ENCODE data around the gene SST.

- TF ChIP-seq POLR2A (IDR thresholded peaks at IDR 0.05), result no peak
- TF ChIP-seq, protein P1, sequence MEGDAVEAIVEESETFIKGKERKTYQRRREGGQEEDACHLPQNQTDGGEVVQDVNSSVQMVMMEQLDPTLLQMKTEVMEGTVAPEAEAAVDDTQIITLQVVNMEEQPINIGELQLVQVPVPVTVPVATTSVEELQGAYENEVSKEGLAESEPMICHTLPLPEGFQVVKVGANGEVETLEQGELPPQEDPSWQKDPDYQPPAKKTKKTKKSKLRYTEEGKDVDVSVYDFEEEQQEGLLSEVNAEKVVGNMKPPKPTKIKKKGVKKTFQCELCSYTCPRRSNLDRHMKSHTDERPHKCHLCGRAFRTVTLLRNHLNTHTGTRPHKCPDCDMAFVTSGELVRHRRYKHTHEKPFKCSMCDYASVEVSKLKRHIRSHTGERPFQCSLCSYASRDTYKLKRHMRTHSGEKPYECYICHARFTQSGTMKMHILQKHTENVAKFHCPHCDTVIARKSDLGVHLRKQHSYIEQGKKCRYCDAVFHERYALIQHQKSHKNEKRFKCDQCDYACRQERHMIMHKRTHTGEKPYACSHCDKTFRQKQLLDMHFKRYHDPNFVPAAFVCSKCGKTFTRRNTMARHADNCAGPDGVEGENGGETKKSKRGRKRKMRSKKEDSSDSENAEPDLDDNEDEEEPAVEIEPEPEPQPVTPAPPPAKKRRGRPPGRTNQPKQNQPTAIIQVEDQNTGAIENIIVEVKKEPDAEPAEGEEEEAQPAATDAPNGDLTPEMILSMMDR (IDR thresholded peaks at IDR 0.05), result no peak
Observed at GRCh38 chr3:187619461-187619860, 50.7 kb downstream of the SST start.
